ENCODE results near the gene UCK1.

GRCh38 chr9:131478911-131479310 lies 52.2 kb downstream of the UCK1 start:
- TF ChIP-seq EZH2 (IDR thresholded peaks at IDR 0.05; ENCODE audit: insufficient read depth, poor library complexity, severe bottlenecking) (no peak), EZH2phosphoT487 (IDR thresholded peaks at IDR 0.05; ENCODE audit: insufficient read depth, low read depth) (no peak)
